PC-3 (cell line): Measurements from ENCODE around the gene RAP2B. TPM values are rescaled to one million over a fixed set of nuclear protein-coding genes. Genes with fewer than 3 reads are reported as not detected.

Experiments used
- ATAC-seq: fragments of 200-7000 bp; cut with Tn5 transposase; 2 replicates; pipeline ENCODE4 v1.9.1; 2020; ENCODE audit warnings: mild to moderate bottlenecking, moderate library complexity
- BruUV-seq: library from RNA; stranded (reverse); fragments of 400-500 nt; replicated peaks from 2 replicates; lab custom pipeline; 2021; lab: Mats Ljungman, UMichigan
- CTCF ChIA-PET: fragments of 300-600 bp; sonication (Branson Sonifier 250); formaldehyde crosslinking; loops from one replicate; lab custom pipeline; 2022; ENCODE audit warnings: antibody characterized with exemption; lab: Charles Lee
- POLR2A ChIA-PET: fragments of 300-600 bp; sonication (Branson Sonifier 250); formaldehyde crosslinking; loops from one replicate; lab custom pipeline; 2022; ENCODE audit warnings: antibody characterized with exemption; ENCODE audit not compliant: unreplicated experiment; lab: Charles Lee
- DNase-seq: peaks from one replicate; pipeline ENCODE4 v3.0.0-alpha.2; 2015
- H2AFZ ChIP-seq: fragments of 300-600 bp; sonication (generic); 2 replicates; pipeline ENCODE4 v1.6.0; 2016; ENCODE audit warnings: antibody characterized with exemption, low read length
- H3F3A ChIP-seq: fragments of 300-600 bp; sonication (generic); one replicate; pipeline ENCODE4 v1.6.0; 2017; ENCODE audit warnings: antibody characterized with exemption, low read length, control low read depth, mild to moderate bottlenecking; ENCODE audit not compliant: unreplicated experiment
- H3K27ac ChIP-seq: fragments of 300-600 bp; sonication (generic); 2 replicates; pipeline ENCODE4 v1.5.1; 2016; ENCODE audit warnings: mild to moderate bottlenecking, low read length
- H3K27me3 ChIP-seq: fragments of 300-600 bp; sonication (generic); 2 replicates; pipeline ENCODE4 v1.6.1; 2016; ENCODE audit warnings: low read length, mixed read lengths
- H3K36me3 ChIP-seq: fragments of 300-600 bp; sonication (generic); 2 replicates; pipeline ENCODE4 v1.6.1; 2016; ENCODE audit warnings: low read depth, mixed run types, low read length, mixed read lengths
- H3K4me1 ChIP-seq: fragments of 300-600 bp; sonication (generic); 2 replicates; pipeline ENCODE4 v1.5.1; 2016; ENCODE audit warnings: low read length; ENCODE audit not compliant: insufficient read depth
- H3K4me2 ChIP-seq: fragments of 300-600 bp; sonication (generic); 2 replicates; pipeline ENCODE4 v1.6.0; 2016; ENCODE audit warnings: low read length
- H3K4me3 ChIP-seq: fragments of 300-600 bp; sonication (generic); 2 replicates; pipeline ENCODE4 v1.5.1; 2016; ENCODE audit warnings: mild to moderate bottlenecking, low read length, mixed read lengths
- H3K79me2 ChIP-seq: fragments of 300-600 bp; sonication (generic); 2 replicates; pipeline ENCODE4 v1.6.1; 2017; ENCODE audit warnings: low read length, mixed read lengths
- H3K9ac ChIP-seq: fragments of 300-600 bp; sonication (generic); 2 replicates; pipeline ENCODE4 v1.6.0; 2016; ENCODE audit warnings: mild to moderate bottlenecking, low read length
- H3K9me2 ChIP-seq: fragments of 300-600 bp; sonication (generic); replicated peaks from 2 replicates; pipeline ENCODE4 v1.6.1; 2016; ENCODE audit warnings: mixed run types, low read length, mixed read lengths
- H3K9me3 ChIP-seq: fragments of 300-600 bp; sonication (generic); 2 replicates; pipeline ENCODE4 v1.6.1; 2016; ENCODE audit warnings: low read length, mixed read lengths
- H4K20me1 ChIP-seq: fragments of 300-600 bp; sonication (generic); 2 replicates; pipeline ENCODE4 v1.6.1; 2016; ENCODE audit warnings: low read length, mixed read lengths
- EZH2 ChIP-seq: fragments of 300-600 bp; sonication (generic); IDR thresholded peaks from one replicate; pipeline ENCODE4 v1.6.1; 2017; ENCODE audit warnings: antibody characterized with exemption, mild to moderate bottlenecking, low read length; ENCODE audit not compliant: unreplicated experiment
- EZH2phosphoT487 ChIP-seq: fragments of 300-600 bp; sonication (generic); IDR thresholded peaks from 2 replicates; pipeline ENCODE4 v1.6.1; 2018; ENCODE audit warnings: mild to moderate bottlenecking, antibody characterized with exemption, low read length, borderline replicate concordance
- intact Hi-C: fragments of 100-400 bp; cut with micrococcal nuclease; formaldehyde crosslinking; loops from 2 replicates; pipeline ENCODE4 v1.9.0; 2023
- total RNA-seq: library from RNA; depleted of rRNA; stranded (reverse); fragments of >200 nt; gene quantifications from 2 replicates; pipeline ENCODE4 v1.2.3, GENCODE V29; 2014
- TF ChIP-seq, protein P1 (sequence below): fragments of 300-600 bp; sonication (generic); conservative IDR thresholded peaks from 2 replicates; pipeline ENCODE4 v1.5.1; 2017; ENCODE audit warnings: antibody characterized with exemption, low read depth, mild to moderate bottlenecking, low read length

Gene RAP2B
- total RNA-seq, 1 experiment from 2014 or later = 37.8 TPM

GRCh38 chr3:153210660-153211059 lies 48.6 kb downstream of the RAP2B start:
- Histone ChIP-seq H3K27me3 (no peaks in the 10 kb centered on the region), H3K4me2 (no peak overlapping the region), H3K79me2 (no peaks in the 10 kb centered on the region), H3F3A (peaks cover 6% of the 10 kb centered on the region), H3K4me3 (no peak overlapping the region), H3K9me3 (no peaks in the 10 kb centered on the region), H3K27ac (no peak overlapping the region), H3K9ac (no peak overlapping the region), H4K20me1 (no peaks in the 10 kb centered on the region), H3K36me3 (no peaks in the 10 kb centered on the region), H3K9me2 (no peaks in the 10 kb centered on the region), H2AFZ (no peak overlapping the region), H3K4me1 (peaks cover 20% of the 10 kb centered on the region)
- ChIA-PET POLR2A (interaction anchor here (0.6 kb wide), 1 partner anchor 46 kb away, joined by 3 read pairs; no protein-coding TSS in a partner anchor), CTCF (no interaction called here)
- intact Hi-C loops = no loop called here
- TF ChIP-seq EZH2 (no peak), EZH2phosphoT487 (no peak)
- TF ChIP-seq, protein P1, sequence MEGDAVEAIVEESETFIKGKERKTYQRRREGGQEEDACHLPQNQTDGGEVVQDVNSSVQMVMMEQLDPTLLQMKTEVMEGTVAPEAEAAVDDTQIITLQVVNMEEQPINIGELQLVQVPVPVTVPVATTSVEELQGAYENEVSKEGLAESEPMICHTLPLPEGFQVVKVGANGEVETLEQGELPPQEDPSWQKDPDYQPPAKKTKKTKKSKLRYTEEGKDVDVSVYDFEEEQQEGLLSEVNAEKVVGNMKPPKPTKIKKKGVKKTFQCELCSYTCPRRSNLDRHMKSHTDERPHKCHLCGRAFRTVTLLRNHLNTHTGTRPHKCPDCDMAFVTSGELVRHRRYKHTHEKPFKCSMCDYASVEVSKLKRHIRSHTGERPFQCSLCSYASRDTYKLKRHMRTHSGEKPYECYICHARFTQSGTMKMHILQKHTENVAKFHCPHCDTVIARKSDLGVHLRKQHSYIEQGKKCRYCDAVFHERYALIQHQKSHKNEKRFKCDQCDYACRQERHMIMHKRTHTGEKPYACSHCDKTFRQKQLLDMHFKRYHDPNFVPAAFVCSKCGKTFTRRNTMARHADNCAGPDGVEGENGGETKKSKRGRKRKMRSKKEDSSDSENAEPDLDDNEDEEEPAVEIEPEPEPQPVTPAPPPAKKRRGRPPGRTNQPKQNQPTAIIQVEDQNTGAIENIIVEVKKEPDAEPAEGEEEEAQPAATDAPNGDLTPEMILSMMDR = no peak
- no peak for ATAC-seq
- no peak for DNase-seq
- no TSS peak for BruUV-seq

DNA sequence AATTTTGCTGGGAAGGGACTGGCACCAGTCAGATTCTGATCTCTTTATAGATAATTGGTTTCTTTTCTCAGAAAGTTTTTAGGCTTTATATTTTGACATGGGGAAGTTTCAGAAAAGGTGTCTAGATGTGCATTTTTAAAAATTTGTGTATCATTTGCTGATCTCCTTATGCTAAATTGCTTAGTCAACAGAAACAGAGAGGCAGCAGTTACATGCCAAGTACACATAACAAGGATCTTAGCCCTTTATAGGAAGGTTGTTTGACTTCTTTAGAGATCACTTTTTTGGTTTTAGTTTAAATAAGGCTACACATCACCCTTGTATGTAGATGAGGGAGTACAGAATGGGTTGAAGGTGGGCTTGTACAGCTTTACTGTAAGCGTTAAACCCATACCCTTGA lies 53.5 kb downstream of the RAP2B start:
- Histone ChIP-seq H3K27me3 (no peaks in the 10 kb centered on the region), H3K9me2 (no peaks in the 10 kb centered on the region), H3K4me2 (no peak overlapping the region), H3K9me3 (no peaks in the 10 kb centered on the region), H4K20me1 (no peaks in the 10 kb centered on the region), H3K4me1 (peaks cover 5% of the 10 kb centered on the region), H2AFZ (no peak overlapping the region), H3K4me3 (no peak overlapping the region), H3K36me3 (no peaks in the 10 kb centered on the region), H3F3A (no peaks in the 10 kb centered on the region), H3K27ac (no peak overlapping the region), H3K9ac (no peak overlapping the region), H3K79me2 (no peaks in the 10 kb centered on the region)
- no TSS peak for BruUV-seq
- TF ChIP-seq EZH2phosphoT487 = no peak
- TF ChIP-seq EZH2 = no peak
- TF ChIP-seq, protein P1 = no peak
- ChIA-PET CTCF (no interaction called here), POLR2A (no interaction called here)
- intact Hi-C loops = no loop called here
- DNase-seq (no peak), ATAC-seq (no peak)

DNA sequence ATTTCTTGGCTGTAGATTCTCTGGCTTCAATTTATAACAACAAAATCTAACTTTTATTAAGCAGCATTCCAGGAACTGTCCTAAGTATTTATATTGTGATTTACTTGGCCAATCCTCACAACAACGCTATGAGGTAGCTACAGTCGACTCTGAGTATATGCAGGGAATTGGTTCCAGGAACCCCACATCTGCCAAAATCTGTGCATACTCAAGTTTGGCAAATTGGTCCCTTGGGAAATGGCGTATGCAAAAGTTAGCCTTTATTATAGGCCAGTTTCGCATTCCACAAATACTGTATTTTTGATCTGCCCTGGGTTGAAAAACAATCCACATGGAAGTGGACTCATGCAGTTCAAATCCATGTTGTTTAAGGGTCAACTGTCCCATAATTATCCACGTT lies 53.9 kb downstream of the RAP2B start:
- no peak for DNase-seq
- H3F3A ChIP-seq = no peaks in the 10 kb centered on the region
- no peaks in the 10 kb centered on the region for H4K20me1 ChIP-seq
- H3K79me2 ChIP-seq = no peaks in the 10 kb centered on the region
- H3K9me3 ChIP-seq = no peaks in the 10 kb centered on the region
- BruUV-seq = no TSS peak
- POLR2A ChIA-PET = no interaction called here
- TF ChIP-seq, protein P1 = no peak
- TF ChIP-seq EZH2 = no peak
- no peak for TF ChIP-seq EZH2phosphoT487
- no peak for ATAC-seq
- peaks cover 7% of the 10 kb centered on the region for H3K4me1 ChIP-seq
- H3K36me3 ChIP-seq = no peaks in the 10 kb centered on the region
- no peaks in the 10 kb centered on the region for H3K27me3 ChIP-seq
- no peak overlapping the region for H3K4me2 ChIP-seq
- CTCF ChIA-PET = no interaction called here
- no peak overlapping the region for H2AFZ ChIP-seq
- H3K27ac ChIP-seq = no peak overlapping the region
- no peaks in the 10 kb centered on the region for H3K9me2 ChIP-seq
- no peak overlapping the region for H3K4me3 ChIP-seq
- intact Hi-C loops = no loop called here
- no peak overlapping the region for H3K9ac ChIP-seq
